HG03135 (cell line): ENCODE results near the gene PRDM11.
"Not testable (repeated sequence)": the region's sequence is repeated elsewhere in the genome, so short reads cannot be mapped to it uniquely, and the experiment has no call there.

ENCODE experiments used
- ATAC-seq: cut with Tn5 transposase; IDR thresholded peaks from one replicate; pipeline ENCODE4 v1.9.1; 2021; ENCODE audit warnings: mild to moderate bottlenecking, moderate library complexity; ENCODE audit not compliant: unreplicated experiment

PRDM11 gene

DNA sequence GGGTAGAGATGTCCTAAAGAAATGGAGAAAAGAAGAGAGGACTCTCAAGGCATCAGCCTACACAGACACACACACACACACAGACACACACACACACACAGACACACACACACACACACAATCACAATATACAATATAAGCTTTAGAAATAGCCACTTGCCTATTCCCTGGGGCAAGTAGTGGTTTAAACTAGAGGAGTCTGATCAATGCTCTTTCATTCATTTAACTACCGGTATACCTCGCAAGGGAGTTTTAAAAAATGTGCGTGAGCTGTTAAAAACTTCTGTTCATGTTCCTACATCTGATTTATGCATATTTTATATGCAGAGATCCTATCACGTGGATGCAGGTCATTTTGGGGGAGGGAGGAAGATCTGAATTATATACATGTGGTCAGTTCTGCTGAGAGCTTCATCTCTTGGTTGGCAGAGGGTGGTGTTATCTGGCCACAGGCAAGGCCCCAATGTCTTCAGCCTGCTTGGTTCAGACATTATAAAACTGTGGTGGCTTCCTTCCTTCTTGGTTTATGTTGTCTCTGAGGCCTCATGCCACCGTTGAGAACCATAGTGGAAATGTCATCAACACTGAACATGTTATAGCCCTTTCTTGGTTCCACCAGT, 83.1 kb downstream of the PRDM11 start:
- no peak for ATAC-seq

DNA sequence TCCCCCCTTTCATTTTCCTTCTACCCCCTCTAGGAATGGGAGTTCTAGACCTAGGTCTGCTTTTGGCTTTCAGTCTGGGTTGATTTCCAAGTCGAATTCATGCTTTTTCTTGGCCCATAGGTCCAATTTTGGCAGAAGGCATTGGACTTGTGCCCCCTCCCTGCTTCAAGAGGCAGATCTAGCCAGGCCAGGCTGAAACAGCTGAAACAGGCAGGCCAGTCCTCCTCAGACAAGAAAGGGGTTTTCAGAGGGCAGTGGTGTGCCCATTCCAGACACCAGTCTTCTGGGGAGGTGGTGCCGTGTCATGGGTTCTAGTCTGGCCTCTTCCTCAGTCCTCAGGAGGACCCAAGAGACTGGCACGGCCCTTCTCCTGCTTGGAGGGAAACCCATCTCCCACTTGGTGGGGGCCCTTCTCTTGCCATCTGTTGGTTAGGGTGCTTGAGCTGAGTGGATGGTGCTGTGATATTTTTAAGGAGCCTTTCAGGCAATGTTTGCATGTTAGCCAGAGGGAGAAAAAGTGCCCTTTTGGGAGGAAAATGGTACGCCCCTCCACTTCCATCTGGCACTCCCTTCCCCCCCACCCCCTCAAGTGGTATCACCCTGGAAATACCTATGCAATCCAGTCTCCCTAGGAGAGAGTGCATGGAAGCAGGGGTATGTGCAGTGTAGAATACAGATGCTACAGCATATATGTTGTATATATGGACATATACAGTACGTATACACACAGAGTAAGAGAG, 86.1 kb downstream of the PRDM11 start:
- ATAC-seq: no peak

DNA sequence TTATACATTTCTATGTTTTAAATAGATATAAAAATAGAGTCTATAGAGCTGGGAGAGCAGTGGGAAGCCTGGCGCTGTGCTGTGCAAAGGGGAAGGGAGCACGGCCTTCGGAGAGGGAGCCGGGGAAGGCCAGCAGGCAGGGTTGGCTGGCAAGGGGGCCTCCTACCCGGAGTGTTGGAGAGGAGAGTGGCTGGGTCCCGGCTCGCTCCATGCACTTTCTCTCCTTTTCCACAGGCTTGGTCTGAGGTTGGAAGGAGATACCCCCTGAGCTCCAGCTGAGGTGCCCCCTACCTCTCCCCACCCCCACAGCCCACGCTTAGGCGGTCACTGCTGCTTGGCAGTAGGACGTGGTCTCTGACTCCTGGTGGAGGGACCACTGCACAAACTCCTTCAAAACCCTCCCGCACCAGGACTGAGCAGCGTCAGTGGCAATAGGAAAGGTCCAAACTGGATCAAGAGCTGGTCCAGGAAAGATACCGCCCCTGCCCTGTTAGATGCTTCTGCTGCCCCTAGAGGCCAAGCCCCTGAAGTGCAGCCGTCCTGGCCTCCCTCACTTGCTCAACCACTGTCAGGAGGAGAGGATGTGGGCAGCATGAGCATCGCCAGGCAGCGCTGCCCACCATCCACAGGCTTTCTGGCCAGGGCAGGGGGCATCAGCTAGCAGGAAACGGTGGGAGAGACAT, 86.8 kb downstream of the PRDM11 start:
- ATAC-seq: no peak

DNA sequence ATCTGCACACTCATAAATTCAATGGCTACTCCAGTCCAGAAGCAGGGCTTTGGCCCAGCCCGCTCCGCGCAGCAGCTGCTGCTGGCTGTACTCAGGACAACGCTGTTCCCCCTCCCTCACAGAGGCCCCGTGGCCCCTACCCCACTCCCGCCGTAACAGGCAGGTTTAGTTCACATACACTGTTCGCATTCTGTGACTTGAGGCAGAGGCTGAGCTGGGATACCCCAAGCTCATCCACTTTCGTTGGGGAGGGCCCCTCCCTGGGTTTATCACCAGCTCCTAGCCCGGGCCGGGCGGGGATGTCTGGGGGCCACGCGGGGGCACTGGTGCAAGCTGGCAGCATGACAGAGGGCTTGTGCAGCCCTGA, 87.3 kb downstream of the PRDM11 start:
- ATAC-seq: no peak

- no peak for ATAC-seq
Measured at GRCh38 chr11:45234306-45235006, 88.0 kb downstream of the PRDM11 start.

- ATAC-seq: no peak
Measured at GRCh38 chr11:45237711-45238315, 91.4 kb downstream of the PRDM11 start.

GRCh38 chr11:45238724-45239123, 92.3 kb downstream of the PRDM11 start:
- no peak for ATAC-seq

- ATAC-seq: no peak
Measured at GRCh38 chr11:45239733-45240132, 93.3 kb downstream of the PRDM11 start.

- ATAC-seq: no peak
Measured at GRCh38 chr11:45243967-45244366, 97.5 kb downstream of the PRDM11 start.

- ATAC-seq: no peak
Measured at GRCh38 chr11:45245218-45246045, 99.0 kb downstream of the PRDM11 start.

DNA sequence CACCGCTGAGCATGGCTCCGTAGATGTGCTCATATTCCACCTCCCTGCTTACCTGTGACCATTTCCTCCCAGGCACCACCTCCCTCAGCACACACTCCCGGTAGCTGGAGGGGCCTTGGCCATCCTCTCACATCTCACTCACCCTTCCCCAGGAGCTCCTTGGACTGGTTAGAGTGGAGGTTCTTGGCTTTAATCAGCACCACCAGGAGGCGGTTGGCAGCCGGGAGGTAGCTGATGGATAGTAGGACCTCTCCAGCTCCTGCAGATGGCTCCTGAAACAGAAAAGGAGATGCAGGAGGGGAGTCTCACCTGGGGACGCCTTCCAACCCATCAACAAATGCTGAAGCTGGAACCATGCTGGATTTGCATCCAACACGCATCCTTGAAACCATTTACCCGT, 99.8 kb downstream of the PRDM11 start:
- ATAC-seq: no peak

DNA sequence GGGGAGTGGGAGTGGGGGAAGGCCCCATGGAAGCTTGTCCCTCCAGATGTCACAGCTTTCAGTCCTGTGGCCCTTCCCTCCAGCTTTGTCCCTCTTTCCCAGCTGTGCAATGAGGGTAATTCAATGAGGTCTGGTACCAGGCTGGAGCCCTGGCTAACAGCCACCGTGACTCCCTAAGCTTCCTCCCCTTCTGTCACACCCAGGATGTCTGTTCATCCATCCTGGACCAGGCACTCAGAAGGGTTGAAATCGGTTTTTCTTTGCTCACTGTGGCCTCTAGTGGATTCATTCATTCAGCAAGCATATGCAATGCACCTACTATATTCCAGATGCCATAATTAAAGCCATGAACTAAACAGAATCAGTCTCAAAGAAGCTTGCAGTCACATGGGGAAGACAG, 101.0 kb downstream of the PRDM11 start:
- no peak for ATAC-seq

GRCh38 chr11:45248501-45249011, 102.1 kb downstream of the PRDM11 start:
- no peak for ATAC-seq

- not testable (repeated sequence) for ATAC-seq
Measured at GRCh38 chr11:45249372-45249771, 102.9 kb downstream of the PRDM11 start.

DNA sequence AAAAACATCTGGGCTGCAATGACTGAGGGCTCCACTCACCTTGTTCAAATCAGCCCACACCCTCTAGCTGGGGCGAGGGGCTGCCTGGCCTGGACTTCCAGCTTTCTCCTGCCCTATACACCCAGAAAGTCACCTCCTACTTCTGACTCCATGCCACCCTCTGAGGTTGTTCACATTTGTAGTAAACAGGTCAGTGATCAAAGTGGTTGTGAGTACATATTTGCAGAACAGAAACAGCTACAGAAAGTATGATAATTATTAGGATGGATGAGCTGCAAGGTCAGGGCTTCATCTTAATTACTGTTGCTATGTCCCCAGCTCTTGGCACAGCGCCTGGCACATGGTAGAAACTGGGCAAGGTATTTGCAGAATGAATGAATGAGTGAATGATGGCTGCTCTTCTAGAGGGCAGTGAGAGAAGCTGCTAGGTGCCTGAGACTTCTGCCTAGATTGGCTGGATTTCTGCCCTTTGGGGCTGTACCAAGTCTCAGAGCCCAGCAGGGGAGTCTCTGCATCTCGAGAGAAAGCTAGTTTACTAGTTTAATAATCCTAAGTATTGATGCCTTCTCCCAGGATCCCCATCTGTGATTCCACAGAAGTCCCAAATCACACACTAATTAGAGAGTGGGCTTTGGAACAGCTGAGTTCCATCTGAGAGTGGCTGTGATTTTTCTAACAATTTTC, 103.7 kb downstream of the PRDM11 start:
- no peak for ATAC-seq

GRCh38 chr11:45252134-45252856, 105.9 kb downstream of the PRDM11 start:
- no peak for ATAC-seq

- ATAC-seq: no peak
Measured at GRCh38 chr11:45252877-45253276, 106.4 kb downstream of the PRDM11 start.

DNA sequence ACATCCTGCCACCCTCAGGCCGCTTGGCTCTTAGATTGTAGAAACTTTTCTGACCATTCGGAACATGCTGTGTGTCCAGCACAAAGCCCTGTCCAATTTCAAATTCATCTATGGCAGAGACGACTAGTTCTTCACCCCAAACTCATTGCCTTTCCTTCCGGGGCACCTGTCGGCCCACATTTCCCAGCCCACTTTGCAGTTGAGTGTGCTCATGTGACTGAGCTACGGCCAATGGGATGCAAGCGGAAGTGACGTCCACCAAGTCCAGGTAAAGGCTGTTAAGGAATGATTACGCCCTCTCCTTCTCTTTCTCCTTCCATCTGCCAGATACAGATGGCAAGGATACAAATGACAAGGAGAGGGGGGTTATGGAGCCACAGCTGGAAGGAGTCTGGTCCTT, 107.2 kb downstream of the PRDM11 start:
- ATAC-seq: no peak

DNA sequence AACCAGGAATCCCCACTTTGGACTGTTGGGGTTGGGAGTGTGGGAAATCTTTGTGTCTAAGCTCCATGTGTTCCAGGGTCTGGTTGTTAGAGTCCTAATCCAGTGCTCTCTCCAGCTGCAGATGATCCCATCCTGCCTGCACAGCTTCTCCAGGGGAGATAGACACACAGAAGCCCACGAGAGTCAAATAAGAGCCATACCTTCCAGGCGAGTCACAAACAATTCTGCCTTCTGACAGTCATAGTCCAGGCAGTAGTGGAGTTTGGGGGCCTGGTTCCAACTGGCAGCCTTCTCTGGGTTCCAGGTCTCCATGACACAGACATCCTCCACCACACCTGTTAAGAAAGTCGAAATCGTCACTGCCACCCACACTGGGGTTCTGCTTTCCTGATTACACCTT, 107.6 kb downstream of the PRDM11 start:
- no peak for ATAC-seq
